K562 (cell line): Measurements from ENCODE around the gene DDAH2. TPM values are rescaled to one million over a fixed set of nuclear protein-coding genes. Genes with fewer than 3 reads are reported as not detected.
A peak's percentile ranks its signal among the peaks of the same experiment; 100 is the strongest.

ENCODE experiments used
- BCL6 ChIP-seq: fragments of 250-450 bp; sonication (Bioruptor Pico); IDR thresholded peaks from 2 replicates; pipeline ENCODE4 v1.4.0; 2020
- CHD4 ChIP-seq: fragments of 200-600 bp; sonication (generic); IDR thresholded peaks from 3 replicates; pipeline ENCODE4 v1.6.1; 2012; ENCODE audit warnings: low read depth, mild to moderate bottlenecking, mixed read lengths, low read length, inconsistent platforms; ENCODE audit not compliant: insufficient read depth, insufficient replicate concordance, poor library complexity, severe bottlenecking
- DMBX1 ChIP-seq: fragments of 250-450 bp; sonication (Bioruptor Pico); IDR thresholded peaks from 2 replicates; pipeline ENCODE4 v1.8.0; 2022; ENCODE audit warnings: inconsistent platforms, mild to moderate bottlenecking, moderate library complexity, borderline replicate concordance
- JUND ChIP-seq, 2 experiments: IDR thresholded peaks; 2 replicates in 1 of 2; 3 replicates in 1 of 2; pipeline ENCODE4 v1.6.1; 2011; ENCODE audit warnings: borderline replicate concordance in 2 of 2, low read depth in 2 of 2, low read length in 2 of 2, improper control_type of control experiment in 1 of 2, missing biosample characterization in 1 of 2, missing genetic modification characterization in 1 of 2, missing genetic modification reagents in 1 of 2
- KDM5B ChIP-seq: fragments of 200-600 bp; sonication (generic); IDR thresholded peaks from 2 replicates; pipeline ENCODE4 v1.6.1; 2012; ENCODE audit warnings: low read depth, mild to moderate bottlenecking, moderate library complexity, low read length, control low read depth, inconsistent platforms; ENCODE audit not compliant: insufficient replicate concordance
- NR2C1 ChIP-seq, 2 experiments: fragments of 450-650 bp; IDR thresholded peaks; 2 replicates each; pipeline ENCODE4 v1.6.1; 2017; ENCODE audit warnings: mild to moderate bottlenecking in 2 of 2, antibody characterized with exemption in 1 of 2, inconsistent platforms in 1 of 2, missing compliant biosample characterization in 1 of 2, missing genetic modification characterization in 1 of 2
- PML ChIP-seq: IDR thresholded peaks from 2 replicates; pipeline ENCODE4 v1.6.1; 2012; ENCODE audit warnings: low read length, inconsistent platforms
- RCOR1 ChIP-seq, 2 experiments: IDR thresholded peaks; 2 replicates each; pipeline ENCODE4 v1.6.1; 2012; ENCODE audit warnings: low read depth in 2 of 2, low read length in 2 of 2, borderline replicate concordance in 1 of 2, improper control_type of control experiment in 1 of 2
- SRF ChIP-seq, 2 experiments: fragments of 250-450, 450-650 bp in 1 of 2; sonication (Bioruptor Pico) in 1 of 2; sonication (generic) in 1 of 2; formaldehyde crosslinking; IDR thresholded peaks; 2 replicates each; pipeline versions ENCODE4 v1.5.0 to v1.5.1; 2020 to 2022; ENCODE audit warnings: mild to moderate bottlenecking in 1 of 2, missing genetic modification reagents in 1 of 2
- TAF15 ChIP-seq: fragments of 200-400 bp; formaldehyde crosslinking; IDR thresholded peaks from 2 replicates; pipeline ENCODE4 v1.6.1; 2017; ENCODE audit warnings: mild to moderate bottlenecking, low read depth, low read length, moderate library complexity
- TRIM24 ChIP-seq, 2 experiments: fragments of 450-650 bp; IDR thresholded peaks; 2 replicates each; pipeline ENCODE4 v1.6.1; 2016
- polyA plus RNA-seq, 8 experiments: library from polyadenylated mRNA; depleted of rRNA in 4 of 8; stranded (reverse) in 5 of 8; unstranded in 3 of 8; fragments of >200 nt; fragmentation: Nextera tagmentation in 2 of 8; fragmentation: Illumina TruSeq in 1 of 8; extraction: Ambion mirVana in 2 of 8; extraction: Trizol in 1 of 8; gene quantifications; 2 replicates each; pipeline versions ENCODE4 v1.2.1 to v1.2.3, GENCODE V29; 2011 to 2014; ENCODE audit warnings: inconsistent platforms in 1 of 8, missing spikeins in 1 of 8
- total RNA-seq, 7 experiments: library from RNA; depleted of rRNA in 6 of 7; stranded (reverse); fragments of >200 nt in 6 of 7; fragmentation: Illumina TruSeq in 2 of 7; extraction: Trizol in 2 of 7; gene quantifications; 2 replicates each; pipeline versions ENCODE4 v1.2.1 to v1.2.3, GENCODE V29; 2011 to 2021; ENCODE audit warnings: low replicate concordance in 1 of 7
- TF ChIP-seq, protein P1 (sequence below): sonication (generic); formaldehyde crosslinking; IDR thresholded peaks from 2 replicates; pipeline ENCODE4 v1.8.0; 2022; ENCODE audit warnings: mild to moderate bottlenecking, low read depth, missing genetic modification reagents
- TF ChIP-seq, protein P2 (sequence below), 2 experiments: IDR thresholded peaks; 2 replicates each; pipeline ENCODE4 v1.6.1; 2012; ENCODE audit warnings: improper control_type of control experiment in 2 of 2, low read depth in 2 of 2, low read length in 2 of 2, borderline replicate concordance in 1 of 2

The DDAH2 gene
- total and polyA plus RNA-seq, 9 of the 15 experiments (the other 6 are each of a cell fraction or from before 2014, with no cell fraction given) = 1.8 to 45.4 (median 21.4) TPM

DNA sequence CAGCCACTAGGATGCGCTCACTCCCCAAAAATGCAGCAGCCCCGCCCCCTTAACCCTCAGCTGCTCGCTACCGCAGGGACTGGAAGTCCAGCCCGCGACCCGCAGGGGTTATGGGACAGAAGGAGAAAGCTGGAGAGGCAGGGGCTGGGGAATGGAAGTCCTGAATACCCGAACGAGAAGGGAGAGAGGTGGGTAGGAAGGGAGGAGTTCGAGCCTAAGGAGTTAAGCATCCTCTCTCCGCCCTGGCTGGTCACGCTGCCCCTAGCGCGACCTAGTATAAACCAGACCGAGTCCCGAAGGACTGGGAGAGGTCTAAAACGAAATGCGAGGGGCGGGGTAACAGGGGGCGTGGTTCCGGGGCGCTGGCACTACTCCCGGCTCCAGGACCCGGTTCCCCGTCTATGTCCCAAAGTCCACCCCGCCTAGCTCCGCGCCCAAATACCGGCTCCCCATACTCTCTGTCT lies 448 bp upstream of the DDAH2 start (continued):
- no peak for TF ChIP-seq CHD4
- no peak for TF ChIP-seq BCL6 (CRISPR knock-in tag)
- TF ChIP-seq SRF (CRISPR knock-in tag; IDR thresholded peaks at IDR 0.05) = peak; percentile 57 to 60; a peak in 2 of 4 replicates
- peak; percentile 21 to 29 for TF ChIP-seq TRIM24 (IDR thresholded peaks at IDR 0.05)
- TF ChIP-seq DMBX1 (CRISPR knock-in tag) = 0 out of 2 replicates have a peak, but pooled peaks have one; percentile 10
- TF ChIP-seq JUND (IDR thresholded peaks at IDR 0.05; ENCODE audit: borderline replicate concordance, low read depth, low read length) = peak; percentile 66
- TF ChIP-seq JUND (tag; IDR thresholded peaks at IDR 0.05; ENCODE audit: borderline replicate concordance, low read depth, low read length) = peak; percentile 77; the same call in 2 of the 3 replicates
- TF ChIP-seq TAF15 = 0 out of 2 replicates have a peak, but pooled peaks have one; percentile 9
- TF ChIP-seq KDM5B = peak; percentile 91
- peak; percentile 1 for TF ChIP-seq PML
- TF ChIP-seq, protein P1, sequence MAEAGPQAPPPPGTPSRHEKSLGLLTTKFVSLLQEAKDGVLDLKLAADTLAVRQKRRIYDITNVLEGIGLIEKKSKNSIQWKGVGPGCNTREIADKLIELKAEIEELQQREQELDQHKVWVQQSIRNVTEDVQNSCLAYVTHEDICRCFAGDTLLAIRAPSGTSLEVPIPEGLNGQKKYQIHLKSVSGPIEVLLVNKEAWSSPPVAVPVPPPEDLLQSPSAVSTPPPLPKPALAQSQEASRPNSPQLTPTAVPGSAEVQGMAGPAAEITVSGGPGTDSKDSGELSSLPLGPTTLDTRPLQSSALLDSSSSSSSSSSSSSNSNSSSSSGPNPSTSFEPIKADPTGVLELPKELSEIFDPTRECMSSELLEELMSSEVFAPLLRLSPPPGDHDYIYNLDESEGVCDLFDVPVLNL = peak; percentile 9; the same call in 1 of the 2 replicates
- no peak for TF ChIP-seq NR2C1 (IDR thresholded peaks at IDR 0.05)
- peak; percentile 66 for TF ChIP-seq NR2C1 (tag; IDR thresholded peaks at IDR 0.05)
- TF ChIP-seq, protein P2, sequence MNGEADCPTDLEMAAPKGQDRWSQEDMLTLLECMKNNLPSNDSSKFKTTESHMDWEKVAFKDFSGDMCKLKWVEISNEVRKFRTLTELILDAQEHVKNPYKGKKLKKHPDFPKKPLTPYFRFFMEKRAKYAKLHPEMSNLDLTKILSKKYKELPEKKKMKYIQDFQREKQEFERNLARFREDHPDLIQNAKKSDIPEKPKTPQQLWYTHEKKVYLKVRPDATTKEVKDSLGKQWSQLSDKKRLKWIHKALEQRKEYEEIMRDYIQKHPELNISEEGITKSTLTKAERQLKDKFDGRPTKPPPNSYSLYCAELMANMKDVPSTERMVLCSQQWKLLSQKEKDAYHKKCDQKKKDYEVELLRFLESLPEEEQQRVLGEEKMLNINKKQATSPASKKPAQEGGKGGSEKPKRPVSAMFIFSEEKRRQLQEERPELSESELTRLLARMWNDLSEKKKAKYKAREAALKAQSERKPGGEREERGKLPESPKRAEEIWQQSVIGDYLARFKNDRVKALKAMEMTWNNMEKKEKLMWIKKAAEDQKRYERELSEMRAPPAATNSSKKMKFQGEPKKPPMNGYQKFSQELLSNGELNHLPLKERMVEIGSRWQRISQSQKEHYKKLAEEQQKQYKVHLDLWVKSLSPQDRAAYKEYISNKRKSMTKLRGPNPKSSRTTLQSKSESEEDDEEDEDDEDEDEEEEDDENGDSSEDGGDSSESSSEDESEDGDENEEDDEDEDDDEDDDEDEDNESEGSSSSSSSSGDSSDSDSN (IDR thresholded peaks at IDR 0.05; ENCODE audit: borderline replicate concordance in 1 of 2, low read depth in 2 of 2, low read length in 2 of 2) = peak in 1 of 2 experiments; percentile 76; a peak in 2 of 4 replicates
- TF ChIP-seq RCOR1 (IDR thresholded peaks at IDR 0.05; ENCODE audit: borderline replicate concordance in 1 of 2, low read depth in 2 of 2, low read length in 2 of 2) = peak in 1 of 2 experiments; percentile 75; a peak in 2 of 4 replicates
